Glomerular visceral epithelial cell (primary cell): Measurements from ENCODE around the gene TOMM40L.
"Not testable (repeated sequence)": the region's sequence is repeated elsewhere in the genome, so short reads cannot be mapped to it uniquely, and the experiment has no call there.

Experiments used
- DNase-seq: peaks from one replicate; pipeline ENCODE4 v3.0.0-alpha.2; 2016; ENCODE audit errors: extremely low spot score

TOMM40L gene

DNA sequence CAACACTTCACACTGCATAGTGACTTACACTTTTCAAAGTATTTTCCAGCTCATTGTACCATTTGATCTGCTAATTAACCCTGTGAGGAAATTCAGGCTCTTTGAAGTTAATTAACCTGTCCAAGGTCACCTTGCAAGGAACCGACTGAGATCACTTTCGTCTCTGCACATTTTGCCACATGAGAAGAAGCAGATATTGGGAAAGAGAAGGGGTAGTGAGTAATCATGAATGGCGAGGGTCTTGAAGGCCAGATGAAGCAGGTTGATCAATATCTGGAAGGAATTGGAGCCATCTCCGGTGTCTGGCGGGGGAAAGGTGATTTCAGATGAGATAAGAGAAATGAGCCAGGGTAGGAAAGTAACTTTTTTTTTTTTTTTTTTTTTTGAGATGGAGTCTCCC lies 5.9 kb upstream of the TOMM40L start:
- DNase-seq, result no peak

DNA sequence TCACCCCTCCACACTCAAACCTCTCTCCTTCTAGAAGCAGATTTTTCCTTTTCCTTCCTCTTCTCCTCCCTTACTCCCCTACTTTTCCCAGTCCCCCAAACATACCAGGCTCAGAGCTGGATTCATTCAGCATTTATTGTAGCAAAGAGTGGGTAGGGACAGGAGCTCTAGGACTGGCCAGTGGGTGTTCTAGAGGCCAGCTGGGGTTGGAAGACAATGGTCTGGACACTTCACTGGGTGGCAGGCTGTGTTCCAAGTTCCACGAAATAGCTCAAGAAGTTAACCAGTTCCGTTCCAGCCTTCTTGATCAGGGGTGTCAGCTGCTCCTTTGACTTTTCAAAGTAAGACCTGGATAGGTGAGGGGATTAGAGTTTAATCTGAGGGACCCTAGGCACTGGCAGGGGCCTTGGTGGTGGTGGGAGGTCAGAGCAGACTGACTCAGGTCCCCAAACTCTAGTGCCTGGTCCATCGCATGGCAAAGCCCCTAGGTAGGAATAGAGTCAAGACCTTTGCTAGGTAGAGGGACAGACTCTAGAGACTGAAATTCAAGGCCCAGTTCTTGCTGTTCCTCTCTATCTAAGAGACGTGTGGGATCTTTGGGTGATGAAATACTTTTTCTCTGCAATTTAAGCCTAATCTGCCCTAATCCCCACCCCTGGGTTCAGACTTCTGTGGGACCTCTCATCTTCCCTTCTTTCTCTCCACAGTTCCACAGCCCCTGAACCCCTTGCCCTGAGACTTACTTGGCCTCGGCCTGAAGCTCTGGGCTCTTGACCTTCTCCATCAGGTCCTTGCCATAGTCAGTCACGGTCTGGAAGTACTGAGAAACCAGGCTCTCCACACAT lies 3.5 kb upstream of the TOMM40L start:
- DNase-seq, result no peak

DNA sequence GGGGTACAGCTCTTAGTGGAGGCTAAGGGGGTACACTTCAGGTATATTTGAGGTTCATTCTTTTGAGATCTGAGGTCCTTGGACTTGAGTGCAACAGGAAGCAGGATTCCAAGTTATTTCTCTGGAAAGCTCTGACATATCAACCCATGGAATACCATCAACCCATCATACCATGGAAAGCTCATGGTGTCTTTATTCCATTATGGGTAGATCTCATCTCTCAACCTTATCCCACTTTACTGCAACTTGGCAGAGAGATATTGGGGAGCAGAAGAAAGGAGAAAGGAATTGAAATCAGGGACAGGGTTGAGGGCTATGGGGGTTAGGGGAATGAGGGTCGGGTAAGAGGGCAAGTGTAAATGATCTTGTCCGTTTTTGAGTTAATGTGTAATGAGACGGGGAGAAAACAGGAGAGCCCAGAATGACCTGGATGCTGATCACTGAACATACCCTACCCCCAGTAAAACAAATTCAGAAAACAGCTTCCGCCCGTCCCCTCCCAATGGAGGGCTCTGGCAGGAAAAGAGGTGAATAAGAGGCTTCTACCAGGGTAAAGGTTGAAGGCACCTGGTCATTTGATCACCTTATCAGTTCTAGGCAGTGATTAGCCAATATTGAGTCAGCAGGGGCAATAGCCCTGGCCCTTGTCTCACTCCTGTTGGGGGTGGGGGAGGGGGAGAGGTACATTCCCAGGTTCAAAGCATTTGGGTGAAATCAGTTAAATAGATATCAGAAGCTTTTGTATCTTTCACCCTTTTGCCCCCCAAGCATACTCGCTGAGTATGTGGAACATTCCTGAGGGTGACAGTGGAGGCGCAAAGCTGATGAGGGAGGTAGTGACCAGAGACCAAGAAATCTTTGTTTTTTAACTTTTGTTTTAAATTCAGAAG lies 1.8 kb upstream of the TOMM40L start:
- no peak for DNase-seq

GRCh38 chr1:161224695-161225087 lies 1.2 kb upstream of the TOMM40L start:
- not testable (repeated sequence) for DNase-seq

GRCh38 chr1:161225178-161225533 lies 704 bp upstream of the TOMM40L start:
- DNase-seq, result no peak

DNA sequence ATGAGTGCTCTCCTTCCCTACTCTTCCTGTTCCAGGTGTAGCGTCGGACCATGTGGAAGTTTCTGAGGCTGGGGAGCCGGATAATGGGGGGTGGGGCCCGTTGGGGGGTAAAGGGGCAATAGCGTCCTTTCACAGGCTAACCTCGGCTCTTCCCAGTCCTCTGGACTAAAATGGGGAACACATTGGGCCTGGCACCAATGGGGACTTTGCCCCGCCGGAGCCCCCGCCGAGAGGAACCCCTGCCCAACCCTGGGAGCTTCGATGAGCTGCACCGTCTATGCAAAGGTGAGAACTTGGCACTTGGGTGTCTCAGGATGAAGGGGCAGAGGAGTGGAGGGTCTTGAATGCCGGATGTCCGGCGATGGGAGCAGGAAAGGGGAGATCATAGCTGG lies 456 bp downstream of the TOMM40L start:
- DNase-seq, result no peak

- DNase-seq, result no peak
Measured at GRCh38 chr1:161226759-161227158, 899 bp downstream of the TOMM40L start.

DNA sequence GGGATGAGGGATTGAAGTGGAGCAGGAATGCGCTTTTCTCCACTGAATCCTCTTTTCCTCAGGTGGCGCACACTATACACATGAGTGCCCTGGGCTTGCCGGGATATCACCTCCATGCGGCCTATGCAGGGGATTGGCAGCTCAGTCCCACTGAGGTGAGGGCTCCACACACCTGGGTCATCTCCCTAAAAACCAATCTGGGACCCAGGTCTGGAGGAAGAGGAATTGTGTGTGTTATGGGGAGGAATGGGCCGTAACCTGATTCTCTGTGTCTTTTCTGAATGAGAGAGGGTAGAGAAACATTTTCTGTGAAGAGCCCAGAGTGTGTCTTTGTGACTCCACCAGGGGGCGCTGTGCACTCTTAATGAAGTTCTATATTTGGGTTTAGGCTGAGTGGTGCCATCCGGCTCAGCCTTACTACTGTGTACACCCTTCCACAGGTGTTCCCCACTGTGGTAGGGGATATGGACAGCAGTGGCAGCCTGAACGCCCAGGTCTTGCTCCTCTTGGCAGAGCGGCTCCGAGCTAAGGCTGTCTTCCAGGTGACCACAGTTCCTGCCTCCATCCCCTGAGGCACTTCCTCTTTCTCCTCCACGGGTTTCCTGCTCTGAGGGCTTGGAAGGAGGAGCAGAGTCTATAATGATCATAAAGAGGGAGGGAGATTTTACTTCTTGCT lies 1.5 kb downstream of the TOMM40L start:
- DNase-seq, result peak; percentile 80

- DNase-seq, result no peak
Measured at GRCh38 chr1:161228032-161228431, 2.2 kb downstream of the TOMM40L start.

GRCh38 chr1:161229896-161230295 lies 4.0 kb downstream of the TOMM40L start:
- no peak for DNase-seq

DNA sequence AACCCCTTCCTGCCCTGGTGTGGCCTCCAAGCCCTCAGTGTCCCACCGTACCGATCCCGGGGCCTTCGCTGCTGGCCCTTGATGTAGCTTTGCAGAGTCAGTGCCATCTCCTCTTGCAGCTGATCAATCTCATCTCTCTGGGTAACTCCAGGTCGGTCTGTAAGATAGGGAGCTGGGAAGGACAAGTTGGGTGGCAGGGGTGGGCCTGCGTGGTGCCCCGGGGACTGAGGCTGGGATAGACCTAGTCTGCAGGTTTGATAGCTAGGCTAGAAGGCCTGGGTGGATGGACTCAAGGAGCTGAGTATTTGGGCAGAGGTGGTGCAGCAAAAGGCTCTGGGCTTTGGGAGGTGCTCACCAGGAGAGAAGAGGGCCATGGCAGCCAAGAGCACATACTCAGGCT lies 4.9 kb downstream of the TOMM40L start:
- DNase-seq, result no peak

DNA sequence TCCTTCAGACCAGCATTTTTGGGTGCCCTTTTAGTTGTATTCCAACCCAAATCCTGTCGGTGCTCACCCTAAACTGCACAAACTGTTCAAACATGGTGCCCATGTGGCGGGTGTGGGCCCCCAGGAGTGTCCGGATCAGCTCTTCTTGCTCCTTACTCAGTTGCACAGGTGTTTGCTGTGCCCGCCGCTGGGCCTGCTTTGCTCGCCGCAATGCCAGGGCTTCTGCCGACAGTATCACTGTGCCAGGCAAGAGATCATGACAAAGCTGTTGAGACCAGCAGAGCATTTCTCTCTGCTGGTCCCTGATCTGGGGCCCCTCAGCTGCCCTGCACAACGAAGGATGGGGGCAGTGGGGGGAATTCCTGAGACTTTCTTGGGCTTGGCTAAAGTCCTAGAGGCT lies 7.2 kb downstream of the TOMM40L start:
- DNase-seq, result no peak

DNA sequence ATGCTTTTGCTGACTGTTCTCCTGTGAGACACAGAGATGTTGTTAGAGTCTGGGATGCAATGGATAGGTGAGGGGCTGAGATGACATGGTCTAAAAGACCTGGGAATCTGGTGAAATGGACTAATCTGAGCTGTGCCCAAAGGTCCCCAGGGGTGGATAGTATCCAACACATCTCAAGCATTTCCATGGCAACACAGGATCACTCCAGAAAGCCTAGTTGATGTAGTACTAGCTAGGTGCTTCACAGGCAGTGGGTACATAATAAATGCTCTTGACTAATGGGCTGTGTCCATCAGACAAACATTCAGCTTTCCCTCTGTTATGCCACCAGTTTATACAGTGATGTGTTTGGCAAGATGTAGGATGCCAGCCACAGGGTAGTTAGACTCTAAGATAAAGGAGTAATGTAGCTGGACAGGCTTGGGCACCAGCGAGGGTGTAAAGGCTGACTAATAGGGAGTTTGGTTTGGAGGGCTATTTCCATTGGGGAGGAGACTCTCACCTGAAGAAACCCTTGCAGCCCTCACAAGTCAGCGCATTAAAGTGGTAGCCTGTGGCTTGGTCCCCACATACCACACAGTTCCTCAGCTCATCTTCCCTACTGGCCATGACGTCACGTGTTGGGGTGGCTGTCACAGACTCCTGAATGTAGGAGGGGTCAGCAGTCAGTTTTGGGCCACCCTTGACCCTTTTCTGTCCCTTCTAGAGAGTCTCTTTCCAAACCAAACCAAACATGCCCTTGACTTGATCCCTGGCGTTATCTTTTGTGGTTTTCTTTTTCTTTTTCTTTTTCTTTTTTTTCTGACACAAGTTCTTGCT lies 10.3 kb downstream of the TOMM40L start:
- DNase-seq, result no peak

- no peak for DNase-seq
Measured at GRCh38 chr1:161238039-161238473, 12.2 kb downstream of the TOMM40L start, which contains the start of gene NR1I3. Gene NR1I3, minus strand, starts transcription at chr1:161238203. Its CDS starts 1,638 bp downstream, at chr1:161236565.

DNA sequence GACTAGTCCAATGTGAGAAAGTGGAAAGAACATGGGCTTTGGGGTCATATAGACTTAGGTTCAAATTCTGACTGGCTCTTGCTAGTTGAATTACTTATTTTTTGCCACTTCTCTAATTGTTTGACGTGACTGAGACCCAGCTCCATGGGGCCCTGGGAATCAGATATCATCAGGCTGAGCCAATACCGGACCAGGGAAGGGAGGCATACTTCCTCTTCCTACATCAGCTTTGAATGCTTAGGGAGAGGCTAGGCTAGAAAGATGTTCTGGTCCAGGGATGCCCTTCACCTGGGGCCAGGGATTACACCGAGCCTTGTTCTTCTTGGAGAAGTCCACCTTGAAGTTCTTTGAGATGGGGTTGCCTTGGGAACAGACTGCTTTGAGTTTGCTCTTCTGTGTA lies 15.8 kb downstream of the TOMM40L start:
- no peak for DNase-seq

DNA sequence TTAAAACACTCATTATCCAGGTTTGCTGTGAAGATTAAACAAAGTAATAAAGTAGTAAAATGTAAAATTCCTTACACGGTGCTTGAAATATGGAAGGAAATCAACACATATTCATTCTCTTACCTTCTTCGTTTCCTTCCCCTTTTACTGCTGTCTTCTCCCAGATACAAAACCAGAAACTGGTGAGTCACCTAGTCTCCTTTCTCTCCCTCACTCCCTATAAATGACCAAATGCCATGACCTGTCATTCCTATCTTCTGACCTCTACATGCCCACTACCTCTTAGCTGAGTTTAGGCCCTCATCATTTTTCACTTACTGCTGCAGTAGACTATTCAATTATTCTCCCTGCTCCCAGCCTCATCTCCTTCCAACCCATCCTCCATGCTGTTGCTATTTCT lies 16.5 kb downstream of the TOMM40L start:
- no peak for DNase-seq

- no peak for DNase-seq
Measured at GRCh38 chr1:161244888-161245287, 19.0 kb downstream of the TOMM40L start.

DNA sequence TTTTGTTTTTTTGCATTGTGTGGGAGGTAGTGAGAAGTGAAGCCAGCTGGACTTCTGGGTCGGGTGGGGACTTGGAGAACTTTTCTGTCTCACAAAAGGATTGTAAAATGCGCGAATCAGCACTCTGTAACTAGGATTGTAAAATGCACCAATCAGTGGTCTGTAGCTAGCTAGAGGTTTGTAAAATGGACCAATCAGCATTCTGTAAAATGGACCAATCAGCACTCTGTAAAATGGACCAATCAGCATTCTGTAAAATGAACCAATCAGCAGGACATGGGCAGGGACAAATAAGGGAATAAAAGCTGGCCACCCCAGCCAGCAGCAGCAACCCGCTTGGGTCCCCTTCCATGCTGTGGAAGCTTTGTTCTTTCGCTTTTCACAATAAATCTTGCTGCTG lies 24.2 kb downstream of the TOMM40L start:
- DNase-seq, result not testable (repeated sequence)

- no peak for DNase-seq
Measured at GRCh38 chr1:161250829-161251228, 25.0 kb downstream of the TOMM40L start.

- DNase-seq, result no peak
Measured at GRCh38 chr1:161251579-161251978, 25.7 kb downstream of the TOMM40L start.

GRCh38 chr1:161255302-161255701 lies 29.4 kb downstream of the TOMM40L start:
- DNase-seq, result not testable (repeated sequence)
